RWPE2 (cell line): Measurements from ENCODE around the gene PTGDS.

ENCODE experiments used
- ATAC-seq: fragments of 200-7000 bp; cut with Tn5 transposase; 3 replicates; pipeline ENCODE4 v1.9.1; 2021; ENCODE audit warnings: low read depth
- DNase-seq: peaks from one replicate; pipeline ENCODE4 v3.0.0-alpha.2; 2020; ENCODE audit warnings: low spot score
- H3K27ac ChIP-seq: fragments of 450-650 bp; 2 replicates; pipeline ENCODE4 v1.5.1; 2017; ENCODE audit warnings: mild to moderate bottlenecking; ENCODE audit not compliant: poor library complexity, severe bottlenecking
- H3K27me3 ChIP-seq: fragments of 250-450 bp; sonication (Bioruptor Pico); 2 replicates; pipeline ENCODE4 v1.5.1; 2021; ENCODE audit warnings: mild to moderate bottlenecking, moderate library complexity; ENCODE audit not compliant: insufficient read depth, poor library complexity, severe bottlenecking
- H3K36me3 ChIP-seq: fragments of 250-450 bp; sonication (Bioruptor Pico); 2 replicates; pipeline ENCODE4 v1.5.1; 2020; ENCODE audit warnings: low read depth, mild to moderate bottlenecking, moderate library complexity
- H3K4me1 ChIP-seq: fragments of 250-450 bp; sonication (Bioruptor Pico); 2 replicates; pipeline ENCODE4 v1.5.1; 2021; ENCODE audit warnings: mild to moderate bottlenecking, moderate library complexity; ENCODE audit not compliant: insufficient read depth, poor library complexity, severe bottlenecking
- H3K4me3 ChIP-seq: fragments of 250-450 bp; sonication (Bioruptor Pico); 2 replicates; pipeline ENCODE4 v1.5.1; 2021; ENCODE audit warnings: mild to moderate bottlenecking, moderate library complexity; ENCODE audit not compliant: severe bottlenecking
- H3K9me3 ChIP-seq: fragments of 250-450 bp; sonication (Bioruptor Pico); 2 replicates; pipeline ENCODE4 v1.5.1; 2021; ENCODE audit warnings: mild to moderate bottlenecking, moderate library complexity; ENCODE audit not compliant: severe bottlenecking
- TF ChIP-seq, protein P1 (sequence below): fragments of 450-650 bp; IDR thresholded peaks from one replicate; pipeline ENCODE4 v1.5.1; 2017; ENCODE audit warnings: mild to moderate bottlenecking, moderate library complexity; ENCODE audit not compliant: poor library complexity, severe bottlenecking

PTGDS gene

DNA sequence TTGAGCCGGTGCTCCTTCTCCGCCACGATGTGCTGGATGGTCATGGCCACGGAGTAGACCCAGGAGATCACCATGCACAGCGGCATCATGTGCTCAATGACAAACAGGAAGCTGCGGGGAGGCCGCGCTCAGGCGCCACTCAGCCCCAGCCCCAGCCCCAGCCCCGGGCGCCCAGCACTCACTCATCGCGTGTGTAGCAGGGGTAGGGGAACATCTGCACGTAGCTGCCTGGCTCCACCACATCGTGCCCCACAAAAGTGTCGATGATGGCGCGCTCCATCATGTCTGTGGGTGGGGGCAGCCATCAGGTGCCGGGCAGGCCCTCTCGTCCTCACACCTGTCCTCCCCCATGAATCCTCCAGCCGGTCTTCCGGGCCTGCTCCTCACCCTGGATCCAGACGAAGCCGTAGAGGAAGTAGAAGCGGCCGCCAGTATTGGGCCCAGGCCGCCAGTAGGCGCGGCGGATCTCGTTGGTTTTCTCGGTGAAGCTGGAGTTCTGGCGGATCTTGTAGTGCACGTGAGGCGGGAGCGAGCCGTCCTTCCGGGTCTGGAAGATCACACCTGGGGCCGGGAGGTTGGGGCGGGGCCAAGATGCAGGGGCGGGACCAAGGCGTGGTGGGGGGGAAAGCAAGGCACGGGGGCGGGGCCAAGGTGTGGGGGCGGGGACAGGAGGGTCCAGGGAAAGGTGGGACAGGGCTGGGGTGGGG is 40.6 kb downstream of the PTGDS start:
- ATAC-seq (no peak), DNase-seq (no peak)
- H3K4me1 ChIP-seq: no peaks in the 10 kb centered on the region
- no peak overlapping the region for H3K27ac ChIP-seq
- H3K9me3 ChIP-seq: no peaks in the 10 kb centered on the region
- H3K27me3 ChIP-seq: no peaks in the 10 kb centered on the region
- TF ChIP-seq, protein P1, sequence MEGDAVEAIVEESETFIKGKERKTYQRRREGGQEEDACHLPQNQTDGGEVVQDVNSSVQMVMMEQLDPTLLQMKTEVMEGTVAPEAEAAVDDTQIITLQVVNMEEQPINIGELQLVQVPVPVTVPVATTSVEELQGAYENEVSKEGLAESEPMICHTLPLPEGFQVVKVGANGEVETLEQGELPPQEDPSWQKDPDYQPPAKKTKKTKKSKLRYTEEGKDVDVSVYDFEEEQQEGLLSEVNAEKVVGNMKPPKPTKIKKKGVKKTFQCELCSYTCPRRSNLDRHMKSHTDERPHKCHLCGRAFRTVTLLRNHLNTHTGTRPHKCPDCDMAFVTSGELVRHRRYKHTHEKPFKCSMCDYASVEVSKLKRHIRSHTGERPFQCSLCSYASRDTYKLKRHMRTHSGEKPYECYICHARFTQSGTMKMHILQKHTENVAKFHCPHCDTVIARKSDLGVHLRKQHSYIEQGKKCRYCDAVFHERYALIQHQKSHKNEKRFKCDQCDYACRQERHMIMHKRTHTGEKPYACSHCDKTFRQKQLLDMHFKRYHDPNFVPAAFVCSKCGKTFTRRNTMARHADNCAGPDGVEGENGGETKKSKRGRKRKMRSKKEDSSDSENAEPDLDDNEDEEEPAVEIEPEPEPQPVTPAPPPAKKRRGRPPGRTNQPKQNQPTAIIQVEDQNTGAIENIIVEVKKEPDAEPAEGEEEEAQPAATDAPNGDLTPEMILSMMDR: no peak
- H3K4me3 ChIP-seq: no peak overlapping the region
- no peaks in the 10 kb centered on the region for H3K36me3 ChIP-seq

DNA sequence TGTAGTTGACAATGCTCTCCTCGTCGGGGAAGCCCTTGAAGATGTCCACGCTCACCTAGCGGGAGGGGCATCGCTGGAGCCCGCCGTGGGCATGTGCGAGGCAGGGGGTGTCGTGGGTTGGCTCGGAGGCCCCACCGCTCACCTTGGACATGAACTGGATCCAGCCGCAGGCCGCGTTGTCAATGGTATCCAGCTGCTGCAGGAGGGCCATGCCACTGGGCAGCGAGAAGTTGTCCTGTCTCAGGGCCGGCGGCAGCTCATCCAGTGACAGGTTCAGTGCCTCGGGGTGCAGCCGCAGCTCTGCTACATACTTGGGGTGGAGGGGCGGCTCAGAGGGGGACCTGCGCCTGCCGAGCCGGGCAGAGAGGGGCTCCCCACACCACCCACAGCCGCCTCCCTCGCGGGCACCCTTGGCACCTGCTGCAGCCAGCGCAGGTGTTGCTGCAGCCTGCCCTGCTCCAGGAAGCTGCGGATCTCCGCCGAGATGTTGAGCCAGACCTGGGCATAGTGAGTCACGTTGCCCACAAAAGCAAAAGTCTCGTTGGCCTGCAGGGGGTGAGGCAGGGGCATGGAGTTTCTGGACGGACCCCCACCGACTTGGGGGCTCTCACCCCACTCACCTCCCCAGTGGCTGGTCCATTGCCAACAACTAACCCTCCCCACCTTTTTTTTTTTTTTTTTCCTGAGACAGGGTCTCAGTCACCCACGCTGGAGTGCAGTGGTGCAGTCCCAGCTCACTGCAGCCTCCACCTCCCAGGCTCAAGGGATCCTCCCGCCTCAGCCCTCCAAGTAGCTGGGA is 41.7 kb downstream of the PTGDS start:
- Histone ChIP-seq H3K4me1 (no peaks in the 10 kb centered on the region), H3K36me3 (no peaks in the 10 kb centered on the region), H3K27ac (no peak overlapping the region), H3K9me3 (no peaks in the 10 kb centered on the region), H3K27me3 (no peaks in the 10 kb centered on the region), H3K4me3 (no peak overlapping the region)
- ATAC-seq: no peak
- TF ChIP-seq, protein P1: no peak
- no peak for DNase-seq

- no peak for DNase-seq
- TF ChIP-seq, protein P1: no peak
- Histone ChIP-seq H3K4me3 (no peak overlapping the region), H3K27ac (no peak overlapping the region), H3K9me3 (no peaks in the 10 kb centered on the region), H3K27me3 (no peaks in the 10 kb centered on the region), H3K36me3 (no peaks in the 10 kb centered on the region), H3K4me1 (no peaks in the 10 kb centered on the region)
- no peak for ATAC-seq
Observed at GRCh38 chr9:137019891-137020683, 42.8 kb downstream of the PTGDS start.

- Histone ChIP-seq H3K4me1 (no peaks in the 10 kb centered on the region), H3K9me3 (no peaks in the 10 kb centered on the region), H3K27me3 (no peaks in the 10 kb centered on the region), H3K27ac (no peak overlapping the region), H3K36me3 (no peaks in the 10 kb centered on the region), H3K4me3 (no peak overlapping the region)
- DNase-seq (no peak), ATAC-seq (no peak)
- TF ChIP-seq, protein P1: no peak
Observed at GRCh38 chr9:137020771-137021567, 43.7 kb downstream of the PTGDS start.
